Heart right ventricle (tissue), 16 donors: Measurements from ENCODE around the gene DNASE1L2. TPM values are rescaled to one million over a fixed set of nuclear protein-coding genes. Genes with fewer than 3 reads are reported as not detected.

Experiments
- ATAC-seq, 8 donors: fragments of 200-7000 bp; cut with Tn5 transposase; one replicate each; pipeline ENCODE4 v1.9.1; 2020; ENCODE audit warnings: mild to moderate bottlenecking in 8 of 8, moderate library complexity in 8 of 8, moderate number of reproducible peaks in 1 of 8
- DNase-seq, 2 donors: peaks; one replicate each; pipeline ENCODE4 v3.0.0-alpha.2; 2020
- H3K27ac ChIP-seq, 10 donors: fragments of 200-600 bp; sonication (generic) in 2 of 10; one replicate each; pipeline versions ENCODE4 v1.5.0 to v1.8.0; 2020 to 2022; ENCODE audit warnings: mild to moderate bottlenecking in 3 of 10
- H3K27me3 ChIP-seq, 7 donors: fragments of 200-600 bp; one replicate each; pipeline ENCODE4 v1.8.0; 2021 to 2022; ENCODE audit warnings: mild to moderate bottlenecking in 2 of 7
- H3K36me3 ChIP-seq, 9 donors: fragments of 200-600 bp; sonication (generic) in 1 of 9; one replicate each; pipeline versions ENCODE4 v1.5.0 to v1.8.0; 2020 to 2022; ENCODE audit warnings: mild to moderate bottlenecking in 2 of 9
- H3K4me1 ChIP-seq, 9 donors: fragments of 200-600 bp; sonication (generic) in 1 of 9; one replicate each; pipeline versions ENCODE4 v1.5.0 to v1.8.0; 2020 to 2022; ENCODE audit warnings: mild to moderate bottlenecking in 4 of 9
- H3K4me3 ChIP-seq, 10 donors: fragments of 200-600 bp; sonication (generic) in 2 of 10; one replicate each; pipeline versions ENCODE4 v1.5.0 to v1.8.0; 2020 to 2022; ENCODE audit warnings: mild to moderate bottlenecking in 7 of 10, moderate library complexity in 2 of 10
- H3K9me3 ChIP-seq, 11 donors: fragments of 200-600 bp in 10 of 11; sonication (generic) in 2 of 11; one replicate each; pipeline versions ENCODE4 v1.5.0 to v1.8.0; 2013 to 2022; ENCODE audit warnings: mild to moderate bottlenecking in 2 of 11, control low read depth in 1 of 11, moderate library complexity in 1 of 11
- whole genome bisulfite sequencing, 2 donors: extraction: QIAGEN DNeasy Blood & Tissue Kit; methylation state at CpG; one replicate each; pipeline ENCODE4 v1.1.7; 2013; ENCODE audit warnings: inconsistent platforms in 1 of 2; 5-methylcytosine and 5-hydroxymethylcytosine counted together
- intact Hi-C, 10 donors: fragments of 100-400 bp; cut with DNase I; formaldehyde crosslinking; loops; one replicate each; pipeline versions ENCODE4 v1.11.1 to v1.14.2; 2022
- polyA plus RNA-seq, 2 donors: library from polyadenylated mRNA; stranded (reverse); fragments of 200-250 nt; gene quantifications; one replicate each; pipeline ENCODE4 v1.2.3, GENCODE V29; 2013
- total RNA-seq, 10 donors: library from RNA; stranded (reverse); fragmentation: NEBNext Ultra II Directional in 3 of 10; extraction: Animal tissue kit (Norgen Biotek cat#: 25700) in 3 of 10; gene quantifications; one replicate each; pipeline versions ENCODE4 v1.2.1 to v1.2.4, GENCODE V29; 2021 to 2023
- TF ChIP-seq, protein P1 (sequence below), 9 donors: fragments of 200-600 bp; sonication (generic) in 2 of 9; IDR thresholded peaks; one replicate each; pipeline versions ENCODE4 v1.5.0 to v1.8.0; 2021 to 2022; ENCODE audit warnings: antibody characterized with exemption in 9 of 9, mild to moderate bottlenecking in 5 of 9, moderate library complexity in 1 of 9
- donor health status: Arrhythmogenic right ventricular cardiomyopathy.
- donor health status: ischemic (EF 13 %, LVEDD 7.1; RV severe dilation, severe dysfunction).
- donor health status: healthy with polysubstance abuse.
- donor health status: DM: no; HTN: yes; CAD: no.
- donor health status: DM: no; HTN: no; CAD: no.
- donor health status: ischemic (EF 25% LVEDD 6.9; RV normal size, moderate dysfunction).
- donor health status: ischemic (EF 25% LVEDD 5.7; RV mildly dilated, moderate dysfunction).
- donor health status: healthy.
- donor health status: DM: yes; HTN: yes; CAD: no.
- donor health status: Ischemic cardiomyopathy.
- donor health status: ischemic (EF 35%, LVEDD 5.7; RV mildly dilated, moderate dysfunction).
- donor health status: nonischemic (EF 11% LVEDD 7.7; RV severe dilation, severe dysfunction).
- donor health status: DM: yes; HTN: yes; CAD: no.
- donor health status: PGD.
- donor health status: ischemic (EF 29% LVEDD 5.4; RV normal size, mild dysfunction).
- donor health status: nonischemic (EF 23%, LVEDD 6.1; RV moderate dilation, normal function).

The DNASE1L2 gene
- total and polyA plus RNA-seq, 12 donors: 0.15 to 1.2 (median 0.35) TPM; not detected in 1

DNA sequence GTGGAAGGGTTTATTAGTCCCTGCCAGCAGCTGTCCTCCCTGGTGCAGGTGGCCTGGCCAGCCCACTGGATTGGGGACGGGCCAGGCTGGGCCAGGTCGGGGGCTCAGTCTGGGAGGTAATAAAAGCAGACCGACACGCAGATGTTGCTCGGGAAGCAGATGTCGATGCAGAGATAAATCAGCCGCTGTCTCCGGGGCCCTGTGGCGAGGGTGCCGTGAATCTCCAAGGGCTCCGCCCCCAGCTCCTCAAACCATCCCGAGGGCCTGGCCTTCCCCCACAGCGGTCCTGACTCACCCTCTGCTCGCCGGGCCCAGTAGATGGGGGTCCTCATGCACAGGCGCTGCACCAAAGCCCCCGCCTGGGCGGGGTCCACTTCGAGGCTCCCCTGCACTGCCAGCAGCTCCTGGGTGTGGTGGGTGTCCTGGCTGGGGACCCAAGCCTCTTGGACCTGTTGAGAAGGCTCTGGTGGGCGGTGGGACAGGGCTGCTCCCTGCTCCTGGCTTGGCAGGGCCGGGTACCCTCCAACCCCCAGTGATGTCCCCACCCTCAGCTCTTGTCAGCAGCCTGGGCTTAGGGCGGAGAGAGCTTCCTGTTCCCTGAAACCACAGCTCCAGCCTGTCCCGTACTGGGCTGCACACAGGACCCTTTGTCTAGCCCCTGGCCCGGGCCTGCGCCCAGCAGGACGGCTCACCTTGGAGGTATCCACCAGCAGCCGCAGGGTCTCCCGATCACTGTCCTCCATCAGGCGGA, 26.8 kb upstream of the DNASE1L2 start:
- Histone ChIP-seq H3K27me3 (no peaks in the 10 kb centered on the region), H3K9me3 (no peaks in the 10 kb centered on the region), H3K4me1 (peaks cover 27 to 66% (median 47%) of the 10 kb centered on the region in 9 donors), H3K4me3 (no peak overlapping the region), H3K36me3 (peaks cover 0 to 39% (median 18%) of the 10 kb centered on the region in 9 donors), H3K27ac (no peak overlapping the region)
- no peak for DNase-seq
- 90 to 92% methylated on average over 29 of the region's 29 CpGs for WGBS, 2 donors
- no peak for ATAC-seq
- intact Hi-C loops: loop anchor here in 1 of 10 donors (5.0 kb wide), 1 partner anchor 52 kb away; the partner anchor contains the start of gene TRAF7
- TF ChIP-seq, protein P1, sequence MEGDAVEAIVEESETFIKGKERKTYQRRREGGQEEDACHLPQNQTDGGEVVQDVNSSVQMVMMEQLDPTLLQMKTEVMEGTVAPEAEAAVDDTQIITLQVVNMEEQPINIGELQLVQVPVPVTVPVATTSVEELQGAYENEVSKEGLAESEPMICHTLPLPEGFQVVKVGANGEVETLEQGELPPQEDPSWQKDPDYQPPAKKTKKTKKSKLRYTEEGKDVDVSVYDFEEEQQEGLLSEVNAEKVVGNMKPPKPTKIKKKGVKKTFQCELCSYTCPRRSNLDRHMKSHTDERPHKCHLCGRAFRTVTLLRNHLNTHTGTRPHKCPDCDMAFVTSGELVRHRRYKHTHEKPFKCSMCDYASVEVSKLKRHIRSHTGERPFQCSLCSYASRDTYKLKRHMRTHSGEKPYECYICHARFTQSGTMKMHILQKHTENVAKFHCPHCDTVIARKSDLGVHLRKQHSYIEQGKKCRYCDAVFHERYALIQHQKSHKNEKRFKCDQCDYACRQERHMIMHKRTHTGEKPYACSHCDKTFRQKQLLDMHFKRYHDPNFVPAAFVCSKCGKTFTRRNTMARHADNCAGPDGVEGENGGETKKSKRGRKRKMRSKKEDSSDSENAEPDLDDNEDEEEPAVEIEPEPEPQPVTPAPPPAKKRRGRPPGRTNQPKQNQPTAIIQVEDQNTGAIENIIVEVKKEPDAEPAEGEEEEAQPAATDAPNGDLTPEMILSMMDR (IDR thresholded peaks at IDR 0.05): no peak

DNA sequence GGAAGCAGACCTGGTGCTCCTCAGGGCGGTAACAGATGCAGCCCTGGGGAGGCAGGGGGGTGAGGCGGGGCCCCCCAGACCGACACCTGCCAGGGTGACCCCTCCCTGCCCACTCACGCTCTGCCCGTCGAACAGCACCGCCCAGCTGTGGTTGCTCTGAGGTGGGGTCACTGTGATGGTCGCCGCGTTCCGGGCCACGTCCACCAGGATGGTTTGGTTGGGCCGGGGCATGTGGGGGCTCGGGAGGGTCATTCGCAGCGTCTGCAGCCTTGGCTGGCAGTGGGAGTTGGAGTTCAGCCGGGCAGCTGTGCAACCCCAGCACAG, 26.3 kb upstream of the DNASE1L2 start:
- H3K4me1 ChIP-seq: peaks cover 27 to 60% (median 41%) of the 10 kb centered on the region in 9 donors

DNA sequence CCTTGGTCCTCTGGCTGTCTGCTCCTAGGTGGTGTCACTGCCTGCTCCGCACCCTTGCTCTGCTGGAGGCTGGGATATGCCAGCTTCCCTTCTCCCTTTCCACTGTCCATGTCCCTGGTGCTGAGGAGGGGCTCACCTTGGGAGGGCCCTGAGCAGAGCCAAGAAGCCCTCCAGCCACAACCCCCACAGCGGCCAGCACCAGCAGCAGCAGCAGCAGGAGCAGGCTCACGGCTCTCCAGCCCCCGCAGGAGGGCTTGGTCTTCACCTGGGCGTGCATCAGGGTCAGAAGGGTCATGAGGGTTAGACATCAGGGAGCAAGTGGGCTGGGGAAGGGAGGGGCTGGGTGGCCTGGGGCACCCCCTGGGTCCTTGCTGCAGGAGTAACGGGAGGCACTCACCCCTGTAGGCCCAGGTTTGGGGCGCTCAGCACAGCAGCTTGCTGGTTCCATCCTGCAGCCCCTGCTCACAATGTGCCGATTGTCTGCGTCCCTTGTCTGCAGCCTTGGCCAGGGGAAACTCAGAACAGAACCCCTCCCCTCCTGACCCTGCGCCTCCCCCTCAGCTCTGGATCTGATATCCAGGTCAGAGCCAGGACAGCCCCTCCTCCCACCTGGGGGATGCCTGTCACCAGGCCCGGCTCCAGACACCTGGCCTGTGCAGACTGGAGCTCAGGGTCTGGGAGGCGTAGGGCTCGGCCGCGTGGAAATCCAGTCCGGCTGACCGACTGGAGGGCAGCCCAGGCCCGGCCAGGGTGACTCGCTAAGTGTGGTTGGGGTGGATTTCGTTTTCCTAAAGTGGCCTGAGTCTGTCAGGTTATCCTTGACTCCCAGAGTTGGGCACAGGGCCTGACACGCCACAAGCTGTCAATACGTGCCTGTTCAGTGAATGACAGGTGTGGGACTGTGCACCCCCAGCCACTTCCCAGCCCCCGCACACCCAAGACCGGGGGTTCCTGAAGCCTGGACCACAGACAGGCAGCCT, 25.6 kb upstream of the DNASE1L2 start, which contains the start of gene BRICD5:
BRICD5 (minus strand) TSS at position 478 of the 980 bp plus-strand sequence; CDS start at position 448, 30 bp downstream.
- ATAC-seq: no peak
- no peak for DNase-seq
- TF ChIP-seq, protein P1 (IDR thresholded peaks at IDR 0.05): no peak
- H3K27me3 ChIP-seq: no peaks in the 10 kb centered on the region
- peaks cover 0 to 39% (median 18%) of the 10 kb centered on the region in 9 donors for H3K36me3 ChIP-seq
- no peak within 1 kb of the TSS for H3K4me3 ChIP-seq
- 68 to 69% methylated on average over 24 of the region's 24 CpGs for WGBS, 2 donors
- intact Hi-C loops: no loop called here
- peak within 1 kb of the TSS in 6 of 10 donors; percentile 43 to 94 (median 88) for H3K27ac ChIP-seq
- peaks cover 27 to 59% (median 42%) of the 10 kb centered on the region in 9 donors for H3K4me1 ChIP-seq
- no peaks in the 10 kb centered on the region for H3K9me3 ChIP-seq

More for the DNA sequence above, 26.3 kb upstream of the DNASE1L2 start:
- TF ChIP-seq, protein P1 (IDR thresholded peaks at IDR 0.05): no peak
- Histone ChIP-seq H3K4me3 (no peak overlapping the region), H3K36me3 (peaks cover 0 to 39% (median 18%) of the 10 kb centered on the region in 9 donors), H3K27me3 (no peaks in the 10 kb centered on the region), H3K27ac (no peak overlapping the region), H3K9me3 (no peaks in the 10 kb centered on the region)
- DNase-seq (no peak), ATAC-seq (no peak)
- WGBS, 2 donors: 91 to 94% methylated on average over 17 of the region's 17 CpGs
- intact Hi-C loops: no loop called here

DNA sequence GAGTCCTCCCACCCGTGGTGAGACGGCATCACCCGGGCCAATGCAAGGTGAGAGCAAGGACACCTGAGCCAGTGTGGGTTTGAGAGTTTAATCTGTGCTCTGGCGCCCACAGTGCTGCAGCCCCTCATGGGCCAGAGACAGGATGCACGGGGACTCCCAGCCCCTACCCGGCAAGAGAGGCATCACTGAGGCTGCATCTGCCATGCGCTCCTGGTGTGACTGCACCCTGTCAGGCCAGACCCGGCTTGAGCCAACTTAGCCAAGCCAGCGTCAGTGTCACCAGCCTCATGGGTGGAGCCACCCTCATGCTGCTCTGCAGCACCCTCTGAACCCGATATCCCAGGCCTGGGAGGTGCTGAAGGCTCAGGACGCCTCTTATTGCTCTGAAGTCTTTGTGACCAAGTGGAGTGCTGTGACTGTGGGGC, 24.3 kb upstream of the DNASE1L2 start:
- no peak for DNase-seq
- peaks cover 17 to 50% (median 33%) of the 10 kb centered on the region in 9 donors for H3K4me1 ChIP-seq
- TF ChIP-seq, protein P1 (IDR thresholded peaks at IDR 0.05): no peak
- peak overlapping the region in 1 of 10 donors; percentile 10 for H3K4me3 ChIP-seq
- H3K27me3 ChIP-seq: no peaks in the 10 kb centered on the region
- intact Hi-C loops: no loop called here
- H3K27ac ChIP-seq: peak overlapping the region in 8 of 10 donors; percentile 77 to 94 (median 88)
- 62 to 64% methylated on average over 11 of the region's 11 CpGs for WGBS, 2 donors
- no peaks in the 10 kb centered on the region for H3K9me3 ChIP-seq
- peaks cover 0 to 35% (median 18%) of the 10 kb centered on the region in 9 donors for H3K36me3 ChIP-seq
- ATAC-seq: peak in 2 of 8 donors; percentile 1 to 13
